ENCODE data around the gene NDUFS2.

The NDUFS2 gene

DNA sequence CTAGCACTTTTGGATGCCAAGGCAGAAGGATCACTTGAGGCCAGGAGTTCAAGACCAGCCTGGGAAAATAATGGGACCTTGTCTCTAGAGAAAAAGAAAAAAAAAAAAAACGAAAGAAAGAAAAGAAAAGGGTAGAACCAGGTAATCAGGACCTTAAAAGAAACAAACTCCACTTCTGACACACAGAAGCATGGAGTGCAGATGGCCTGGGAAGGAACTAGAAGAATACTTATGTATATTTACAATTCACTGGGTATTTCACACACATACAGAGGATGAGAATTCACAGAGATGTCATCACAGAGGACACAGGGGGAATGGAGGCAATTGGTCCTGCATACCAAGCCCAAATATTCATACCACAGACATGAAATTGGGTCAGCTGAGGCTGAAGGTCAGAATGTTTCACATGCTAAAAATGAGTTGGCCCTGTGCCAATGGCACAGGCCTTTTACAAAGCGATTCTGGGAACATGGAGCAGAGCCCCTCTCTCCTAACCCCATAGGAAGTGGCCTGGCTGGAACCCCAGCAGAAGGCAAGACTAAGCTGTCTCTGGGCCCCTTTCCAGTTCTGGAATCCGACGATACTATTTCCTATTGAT lies 29.3 kb upstream of the NDUFS2 start:
- DNase-seq = no peak

GRCh38 chr1:161173711-161174110 lies 28.5 kb upstream of the NDUFS2 start:
- no peak for DNase-seq

- DNase-seq = no peak
Measured at GRCh38 chr1:161174911-161175310, 27.3 kb upstream of the NDUFS2 start.

DNA sequence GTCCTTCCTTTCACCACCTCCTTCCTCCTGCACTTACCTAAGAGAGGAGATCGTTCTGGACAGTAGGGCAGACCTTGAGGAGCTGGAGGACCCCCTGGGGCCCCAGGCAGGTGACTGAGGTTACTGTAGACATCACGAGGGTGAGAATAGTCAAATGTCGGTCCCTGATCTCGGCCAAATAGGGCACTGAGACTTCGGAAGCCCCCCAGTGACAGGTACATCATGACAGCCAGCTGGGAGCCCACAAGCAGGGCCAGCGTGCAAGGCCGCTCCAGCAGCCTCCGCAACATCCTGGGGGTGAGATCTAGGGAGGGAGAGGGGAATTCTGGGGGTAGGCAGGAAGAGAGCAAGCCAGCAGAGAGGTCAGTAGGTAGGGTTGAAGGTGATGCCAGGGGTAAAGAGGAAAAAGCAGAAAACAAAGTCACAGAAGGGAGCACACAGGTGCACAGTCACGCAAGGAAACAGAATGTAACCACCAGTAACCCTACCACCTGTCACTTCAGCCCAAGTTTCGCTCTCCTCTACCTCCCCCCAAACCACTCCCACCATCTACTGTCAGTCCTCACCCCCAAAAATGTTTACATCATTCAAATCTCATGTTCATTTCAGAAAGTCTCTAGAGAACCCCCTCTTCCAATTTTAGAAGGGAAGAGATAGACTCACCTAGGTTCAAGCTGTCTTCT lies 26.3 kb upstream of the NDUFS2 start:
- DNase-seq = no peak

DNA sequence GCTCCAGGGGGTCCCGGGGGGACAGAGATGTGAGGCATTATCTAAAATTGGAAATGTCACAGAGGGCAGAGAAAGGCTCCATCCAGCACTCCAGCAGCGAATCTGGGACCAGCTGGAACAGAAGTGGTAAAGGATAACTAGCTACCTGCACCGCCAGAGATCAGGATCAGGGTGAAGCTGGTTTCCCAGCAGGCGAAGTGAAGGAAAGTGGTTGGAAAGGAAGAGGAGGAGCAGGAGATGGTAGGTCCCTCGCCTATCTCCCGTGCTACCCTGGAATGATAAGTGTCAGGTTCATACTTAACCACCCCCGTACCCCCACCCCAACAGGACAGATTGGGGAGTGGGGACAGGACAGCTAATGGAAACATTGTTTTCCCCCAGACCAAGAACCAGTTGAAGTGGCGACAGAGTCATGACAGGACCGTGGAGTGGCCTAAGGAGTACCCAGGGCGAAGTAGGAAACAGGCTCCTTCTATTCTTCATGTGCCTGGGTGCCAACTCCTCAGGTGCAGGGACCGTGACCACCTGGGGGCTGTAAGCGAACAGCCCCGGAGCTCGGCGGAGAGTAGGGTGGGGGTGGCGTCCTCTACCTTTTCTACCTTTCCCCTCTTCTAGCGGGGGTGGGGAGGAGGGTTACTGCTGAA lies 25.6 kb upstream of the NDUFS2 start:
- no peak for DNase-seq

DNA sequence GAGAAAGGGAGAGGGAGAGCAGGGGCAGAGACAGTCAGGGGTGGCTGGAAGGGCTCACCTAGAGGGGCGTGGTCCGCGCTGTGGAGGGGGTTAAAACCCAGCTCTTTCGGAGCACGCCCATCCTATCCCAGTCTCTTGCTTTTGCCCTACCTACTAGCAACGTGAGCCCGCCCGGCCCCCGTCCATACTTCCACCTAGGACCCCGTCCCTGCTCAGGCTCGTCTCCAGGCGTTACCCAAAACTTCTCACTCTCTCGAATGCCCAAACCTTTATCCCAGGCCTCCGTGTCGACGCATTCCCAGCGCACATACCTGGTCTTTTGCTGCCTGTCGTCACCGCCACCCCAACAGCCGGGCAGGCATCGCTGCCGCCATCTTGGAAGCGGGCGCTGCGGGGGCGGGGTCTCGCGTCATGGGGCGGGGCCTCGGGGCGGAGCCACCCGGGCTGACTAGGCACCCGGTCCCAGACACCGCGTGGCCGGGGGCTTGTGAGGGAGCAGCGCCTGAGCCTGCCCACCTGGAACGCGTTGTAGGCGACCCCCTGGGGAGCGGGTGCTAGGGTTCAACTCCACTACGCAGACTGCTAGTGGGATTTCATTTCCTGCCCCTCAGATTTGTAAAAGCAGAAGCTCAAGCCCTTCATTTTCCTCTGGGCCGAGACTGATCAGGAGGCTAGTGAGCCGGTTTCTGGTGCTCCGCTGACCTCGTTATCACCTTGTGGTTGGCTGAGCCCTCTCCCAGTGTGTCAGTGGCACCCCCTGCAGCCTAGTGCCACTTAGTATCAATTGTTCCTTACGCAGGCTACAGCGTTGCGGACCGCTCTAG lies 24.8 kb upstream of the NDUFS2 start, which contains the start of gene B4GALT3:
TSS of gene B4GALT3 (minus strand) at position 396 of the 824 bp plus-strand sequence. CDS start 1,447 bp downstream, outside the sequence.
- peak; percentile 88 for DNase-seq

DNA sequence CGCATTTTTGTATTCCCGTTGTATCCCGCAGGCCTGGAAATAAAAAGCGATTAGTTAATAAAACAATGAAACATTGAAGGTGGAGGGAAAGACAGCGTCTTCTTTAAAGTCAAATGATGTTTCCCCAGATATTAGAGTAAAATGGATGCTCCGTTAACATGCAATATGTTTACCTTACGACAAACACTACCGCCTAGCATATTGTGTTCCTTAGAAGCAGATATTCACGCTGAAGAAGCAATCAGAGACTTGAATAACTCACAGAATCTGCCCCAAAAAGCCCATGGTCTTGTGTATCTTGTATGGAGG lies 24.3 kb upstream of the NDUFS2 start:
- DNase-seq = no peak

DNA sequence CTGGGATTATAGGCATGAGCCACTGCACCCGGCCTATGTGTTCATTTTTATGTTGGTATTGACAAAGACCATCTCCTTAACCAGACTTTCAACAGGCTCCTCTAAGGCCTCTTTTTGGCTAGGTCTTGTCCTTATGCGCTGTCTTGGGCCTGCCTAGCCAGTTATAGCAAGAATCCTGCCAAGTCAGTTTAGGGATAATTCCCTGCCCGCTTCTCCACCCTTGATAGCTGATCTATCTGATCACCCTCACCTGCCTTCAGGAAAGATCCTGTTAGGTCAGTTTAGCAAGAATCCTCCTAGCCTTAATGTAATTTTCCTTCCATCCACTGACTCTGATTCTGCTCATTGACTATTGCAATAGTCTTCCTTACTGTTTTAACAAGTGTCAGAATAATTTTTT lies 22.5 kb upstream of the NDUFS2 start:
- DNase-seq = no peak

DNA sequence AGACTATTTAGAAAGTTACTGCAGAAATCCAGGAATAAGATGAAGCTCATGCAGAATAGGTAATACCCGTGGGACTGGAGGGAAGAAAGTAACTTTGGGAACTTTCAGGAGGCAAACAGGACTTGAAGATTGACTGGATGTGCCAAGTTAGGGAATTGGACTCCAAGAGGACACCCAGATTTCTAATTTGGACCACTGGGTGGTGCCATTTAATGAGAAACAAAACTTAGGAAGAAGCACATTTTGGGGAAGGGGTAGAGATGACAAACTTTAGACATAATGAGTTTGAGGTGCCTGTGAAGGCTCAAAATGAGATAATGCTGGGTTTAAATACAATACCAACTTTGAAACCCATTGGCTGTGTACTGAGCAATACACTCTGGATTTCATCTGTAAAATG lies 21.5 kb upstream of the NDUFS2 start:
- no peak for DNase-seq

DNA sequence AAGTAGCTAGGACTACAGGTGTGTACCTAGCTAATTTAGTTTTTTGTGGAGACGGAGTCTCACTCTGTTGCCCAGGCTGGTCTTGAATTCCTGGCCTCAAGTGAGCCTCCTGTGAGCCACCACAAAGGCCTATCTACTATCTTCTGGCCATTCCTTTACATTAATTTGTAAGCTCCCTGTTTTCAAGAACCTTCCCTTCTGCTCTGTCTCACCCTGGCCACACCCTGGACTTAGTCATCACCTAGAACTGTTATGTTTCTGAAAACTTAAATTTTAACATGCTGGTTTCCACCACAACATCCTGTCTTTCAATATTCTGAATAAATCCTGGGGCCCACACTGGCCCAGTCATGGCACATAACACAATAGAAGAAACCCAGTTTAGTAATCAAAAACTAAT lies 20.0 kb upstream of the NDUFS2 start:
- no peak for DNase-seq

GRCh38 chr1:161185282-161185682 lies 16.9 kb upstream of the NDUFS2 start:
- no peak for DNase-seq

- DNase-seq = no peak
Measured at GRCh38 chr1:161185732-161186311, 16.3 kb upstream of the NDUFS2 start.

DNA sequence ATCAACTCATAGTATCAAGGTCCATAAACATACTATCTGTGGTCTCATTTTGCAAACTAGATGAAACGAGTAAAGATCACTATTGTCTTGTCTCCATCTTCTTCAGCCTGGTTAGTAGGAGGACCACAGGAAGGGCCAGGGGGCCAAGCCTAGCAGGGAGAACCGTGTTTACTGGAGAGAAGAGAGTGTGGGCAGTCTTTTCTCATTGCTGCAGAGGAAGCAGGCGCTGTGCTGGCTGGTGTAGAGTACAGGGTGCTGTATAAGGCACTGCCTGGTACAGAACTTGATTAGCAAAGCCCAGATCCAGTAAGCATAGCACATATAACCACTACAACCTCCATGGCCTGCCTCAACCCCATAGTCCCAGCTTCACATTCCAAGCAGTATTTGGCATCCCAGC lies 14.9 kb upstream of the NDUFS2 start:
- no peak for DNase-seq

- DNase-seq = no peak
Measured at GRCh38 chr1:161188381-161188780, 13.8 kb upstream of the NDUFS2 start.

GRCh38 chr1:161189036-161189435 lies 13.1 kb upstream of the NDUFS2 start:
- no peak for DNase-seq

DNA sequence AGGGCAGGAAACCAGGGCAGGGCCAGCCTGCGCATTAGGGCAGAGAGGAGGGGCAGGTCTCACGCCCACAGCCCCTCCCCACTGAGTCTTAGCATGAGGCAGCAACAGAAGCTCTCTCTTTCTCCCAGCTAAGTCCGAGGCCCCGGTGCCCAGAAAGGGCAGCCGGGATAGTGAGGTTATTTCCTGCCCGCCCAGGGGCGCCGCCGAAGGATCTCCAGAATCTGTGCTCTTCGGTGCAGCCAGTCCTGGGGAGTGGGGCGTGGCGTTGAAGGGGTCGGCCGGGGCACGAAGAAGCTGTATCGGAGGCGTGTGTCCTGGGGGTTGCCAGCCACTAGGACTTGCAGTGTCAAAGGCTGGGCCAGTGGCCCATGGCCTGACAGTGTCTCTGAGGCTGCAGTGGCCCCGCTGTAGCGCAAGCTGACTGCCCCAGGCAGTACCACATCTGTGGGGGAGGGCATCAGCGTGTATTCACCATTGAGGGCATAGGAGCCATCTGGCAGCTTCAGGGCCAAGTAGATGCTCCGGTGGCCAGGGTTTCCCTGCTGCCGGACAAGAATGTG lies 11.1 kb upstream of the NDUFS2 start:
- peak; percentile 17 for DNase-seq

- no peak for DNase-seq
Measured at GRCh38 chr1:161191971-161192370, 10.2 kb upstream of the NDUFS2 start.

- DNase-seq = peak; percentile 69
Measured at GRCh38 chr1:161192476-161193465, 9.4 kb upstream of the NDUFS2 start.

GRCh38 chr1:161193561-161194235 lies 8.5 kb upstream of the NDUFS2 start:
- DNase-seq = no peak

- no peak for DNase-seq
Measured at GRCh38 chr1:161195171-161195570, 7.0 kb upstream of the NDUFS2 start.

GRCh38 chr1:161196111-161196510 lies 6.1 kb upstream of the NDUFS2 start:
- no peak for DNase-seq
